Measurements from ENCODE around the gene LHPP. TPM values are rescaled to one million over a fixed set of nuclear protein-coding genes. Genes with fewer than 3 reads are reported as not detected.
"Not testable (repeated sequence)": the region's sequence is repeated elsewhere in the genome, so short reads cannot be mapped to it uniquely, and the experiment has no call there.

Gene LHPP
- total RNA-seq, 2 donors from 2014 or later = 26.1 to 29.8 TPM

GRCh38 chr10:124574456-124575070 is 112.9 kb downstream of the LHPP start:
- DNase-seq = no peak
- intact Hi-C loops (cut with DNase I, micrococcal nuclease) = no loop called here
- ATAC-seq = no peak

GRCh38 chr10:124575107-124576035 is 113.7 kb downstream of the LHPP start:
- ATAC-seq = no peak

GRCh38 chr10:124576526-124577420 is 115.2 kb downstream of the LHPP start:
- intact Hi-C loops (cut with DNase I, micrococcal nuclease) = no loop called here
- no peak for DNase-seq
- ATAC-seq = no peak

More at GRCh38 chr10:124575107-124576035, 113.7 kb downstream of the LHPP start:
- DNase-seq = no peak
- intact Hi-C loops (cut with DNase I, micrococcal nuclease) = no loop called here

GRCh38 chr10:124577651-124578050 is 116.0 kb downstream of the LHPP start:
- intact Hi-C loops (cut with DNase I, micrococcal nuclease) = no loop called here
- no peak for ATAC-seq
- DNase-seq = no peak

GRCh38 chr10:124578231-124579010 is 116.8 kb downstream of the LHPP start:
- intact Hi-C loops (cut with DNase I, micrococcal nuclease) = no loop called here
- no peak for DNase-seq
- no peak for ATAC-seq

- no peak for DNase-seq
- intact Hi-C loops (cut with DNase I, micrococcal nuclease) = no loop called here
- ATAC-seq = no peak
Measured at GRCh38 chr10:124579011-124579399, 117.4 kb downstream of the LHPP start.

- ATAC-seq (peak; percentile 45), DNase-seq (no peak)
- intact Hi-C loops (cut with DNase I, micrococcal nuclease) = no loop called here
Measured at GRCh38 chr10:124586142-124586541, 124.5 kb downstream of the LHPP start.

- ATAC-seq = no peak
- intact Hi-C loops (cut with DNase I, micrococcal nuclease) = no loop called here
- no peak for DNase-seq
Measured at GRCh38 chr10:124587811-124588211, 126.2 kb downstream of the LHPP start.

GRCh38 chr10:124588341-124588735 is 126.7 kb downstream of the LHPP start:
- intact Hi-C loops (cut with DNase I, micrococcal nuclease); DNase-seq; ATAC-seq: not testable (repeated sequence)

- DNase-seq = peak; percentile 71 to 78
- peak; percentile 94 for ATAC-seq
- intact Hi-C loops (cut with DNase I, micrococcal nuclease) = no loop called here
Measured at GRCh38 chr10:124588736-124589490, 127.3 kb downstream of the LHPP start.

GRCh38 chr10:124589491-124590041 is 127.9 kb downstream of the LHPP start:
- no peak for DNase-seq
- ATAC-seq = no peak
- intact Hi-C loops (cut with DNase I, micrococcal nuclease) = no loop called here

GRCh38 chr10:124590216-124591122 is 128.8 kb downstream of the LHPP start:
- ATAC-seq = no peak
- intact Hi-C loops (cut with DNase I, micrococcal nuclease) = no loop called here
- no peak for DNase-seq

GRCh38 chr10:124591123-124591495 is 129.5 kb downstream of the LHPP start:
- no peak for DNase-seq
- intact Hi-C loops (cut with DNase I, micrococcal nuclease) = no loop called here

GRCh38 chr10:124592101-124592500 is 130.5 kb downstream of the LHPP start:
- intact Hi-C loops (cut with DNase I, micrococcal nuclease) = no loop called here
- no peak for ATAC-seq
- no peak for DNase-seq

More at GRCh38 chr10:124591123-124591495, 129.5 kb downstream of the LHPP start:
- ATAC-seq = no peak

- intact Hi-C loops (cut with DNase I, micrococcal nuclease) = no loop called here
- DNase-seq (no peak), ATAC-seq (no peak)
Measured at GRCh38 chr10:124592736-124593430, 131.3 kb downstream of the LHPP start.

GRCh38 chr10:124593431-124593985 is 131.9 kb downstream of the LHPP start:
- intact Hi-C loops (cut with DNase I, micrococcal nuclease) = no loop called here
- no peak for ATAC-seq
- no peak for DNase-seq
